ENCODE results near the gene FZD7.

DNA sequence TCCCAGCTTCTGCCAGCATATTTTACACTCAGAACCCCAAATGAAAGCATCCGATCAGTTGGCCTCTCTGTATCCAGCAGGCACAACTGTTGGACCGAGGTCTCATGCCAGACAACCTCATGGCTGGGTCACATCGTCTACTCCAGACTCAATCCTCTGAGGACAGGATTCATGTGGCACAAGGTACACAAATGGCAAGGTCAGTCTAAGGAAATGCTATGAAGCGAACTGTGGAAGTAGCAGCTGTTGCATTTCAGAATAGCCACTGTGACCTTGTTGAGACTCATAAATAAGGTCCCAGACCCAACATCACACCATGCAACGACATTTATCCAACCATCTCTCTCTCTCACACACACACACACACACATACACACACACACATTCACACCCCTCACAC is 7.1 kb upstream of the FZD7 start:
- TF ChIP-seq, protein P1, sequence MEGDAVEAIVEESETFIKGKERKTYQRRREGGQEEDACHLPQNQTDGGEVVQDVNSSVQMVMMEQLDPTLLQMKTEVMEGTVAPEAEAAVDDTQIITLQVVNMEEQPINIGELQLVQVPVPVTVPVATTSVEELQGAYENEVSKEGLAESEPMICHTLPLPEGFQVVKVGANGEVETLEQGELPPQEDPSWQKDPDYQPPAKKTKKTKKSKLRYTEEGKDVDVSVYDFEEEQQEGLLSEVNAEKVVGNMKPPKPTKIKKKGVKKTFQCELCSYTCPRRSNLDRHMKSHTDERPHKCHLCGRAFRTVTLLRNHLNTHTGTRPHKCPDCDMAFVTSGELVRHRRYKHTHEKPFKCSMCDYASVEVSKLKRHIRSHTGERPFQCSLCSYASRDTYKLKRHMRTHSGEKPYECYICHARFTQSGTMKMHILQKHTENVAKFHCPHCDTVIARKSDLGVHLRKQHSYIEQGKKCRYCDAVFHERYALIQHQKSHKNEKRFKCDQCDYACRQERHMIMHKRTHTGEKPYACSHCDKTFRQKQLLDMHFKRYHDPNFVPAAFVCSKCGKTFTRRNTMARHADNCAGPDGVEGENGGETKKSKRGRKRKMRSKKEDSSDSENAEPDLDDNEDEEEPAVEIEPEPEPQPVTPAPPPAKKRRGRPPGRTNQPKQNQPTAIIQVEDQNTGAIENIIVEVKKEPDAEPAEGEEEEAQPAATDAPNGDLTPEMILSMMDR (conservative IDR thresholded peaks at IDR 0.05), result no peak
- TF ChIP-seq ZFX (IDR thresholded peaks at IDR 0.05), result no peak

All from C4-2B (cell line).